Panc1 (cell line): ENCODE results near the gene NOSTRIN. TPM values are rescaled to one million over a fixed set of nuclear protein-coding genes. Genes with fewer than 3 reads are reported as not detected.

Experiments
- ATAC-seq: fragments of 200-7000 bp; cut with Tn5 transposase; 2 replicates; pipeline ENCODE4 v1.9.1; 2020; ENCODE audit warnings: mild to moderate bottlenecking, moderate library complexity
- BruUV-seq: library from RNA; stranded (reverse); fragments of 400-500 nt; replicated peaks from 2 replicates; lab custom pipeline; 2021; lab: Mats Ljungman, UMichigan
- CTCF ChIA-PET: fragments of 300-600 bp; sonication (Branson Sonifier 250); formaldehyde crosslinking; loops from one replicate; lab custom pipeline; 2022; ENCODE audit warnings: antibody characterized with exemption; lab: Charles Lee
- POLR2A ChIA-PET: fragments of 300-600 bp; sonication (Branson Sonifier 250); formaldehyde crosslinking; loops from one replicate; lab custom pipeline; 2022; ENCODE audit warnings: antibody characterized with exemption; lab: Charles Lee
- DNase-seq: peaks from one replicate; pipeline ENCODE4 v3.0.0-alpha.2; 2010; ENCODE audit warnings: low read depth, low spot score
- H3K27ac ChIP-seq: 2 replicates; pipeline ENCODE4 v1.5.1; 2011; ENCODE audit warnings: mild to moderate bottlenecking, low read length, inconsistent platforms
- H3K27me3 ChIP-seq: fragments of 200-500 bp; sonication (Bioruptor generic); 2 replicates; pipeline ENCODE4 v1.6.0; 2014; ENCODE audit warnings: low read length, inconsistent platforms; ENCODE audit not compliant: control insufficient read depth, insufficient read depth
- H3K36me3 ChIP-seq: fragments of 200-500 bp; sonication (Bioruptor generic); 2 replicates; pipeline ENCODE4 v1.5.1; 2014; ENCODE audit warnings: inconsistent platforms, mild to moderate bottlenecking, low read length, moderate library complexity; ENCODE audit not compliant: control insufficient read depth, insufficient read depth
- H3K4me1 ChIP-seq: 2 replicates; pipeline ENCODE4 v1.5.1; 2011; ENCODE audit warnings: inconsistent platforms, mild to moderate bottlenecking, low read length, moderate library complexity; ENCODE audit not compliant: control insufficient read depth, insufficient read depth
- H3K4me3 ChIP-seq, 2 experiments: 2 replicates each; pipeline ENCODE4 v1.5.1; 2011 to 2012; ENCODE audit warnings: low read depth in 2 of 2, low read length in 2 of 2, mild to moderate bottlenecking in 2 of 2, inconsistent platforms in 1 of 2, moderate library complexity in 1 of 2
- H3K9me3 ChIP-seq: fragments of 200-500 bp; sonication (Bioruptor generic); 2 replicates; pipeline ENCODE4 v1.5.1; 2014; ENCODE audit warnings: low read depth, mild to moderate bottlenecking, inconsistent platforms, low read length, moderate library complexity; ENCODE audit not compliant: control insufficient read depth, insufficient read depth
- CTCF ChIP-seq: fragments of 450-650 bp; IDR thresholded peaks from 2 replicates; pipeline ENCODE4 v1.5.1; 2017; ENCODE audit warnings: mild to moderate bottlenecking
- POLR2AphosphoS5 ChIP-seq: IDR thresholded peaks from 2 replicates; pipeline ENCODE4 v1.6.1; 2012; ENCODE audit warnings: mild to moderate bottlenecking, low read depth, low read length, moderate library complexity
- REST ChIP-seq, 2 experiments: IDR thresholded peaks; 2 replicates each; pipeline ENCODE4 v1.6.1; 2011 to 2012; ENCODE audit warnings: low read depth in 2 of 2, control low read depth in 1 of 2, low read length in 1 of 2, mild to moderate bottlenecking in 1 of 2, moderate library complexity in 1 of 2; ENCODE audit not compliant: insufficient read depth in 1 of 2
- SIN3A ChIP-seq: IDR thresholded peaks from 2 replicates; pipeline ENCODE4 v1.6.1; 2012; ENCODE audit warnings: low read depth, mild to moderate bottlenecking, low read length, moderate library complexity, borderline replicate concordance; ENCODE audit not compliant: insufficient read depth
- TCF7L2 ChIP-seq: IDR thresholded peaks from 2 replicates; pipeline ENCODE4 v1.6.1; 2011; ENCODE audit warnings: mild to moderate bottlenecking, low read depth, low read length, inconsistent platforms
- in situ Hi-C: cut with HindIII; loops from 2 replicates; pipeline ENCODE4 v1.10.0; 2016; ENCODE audit warnings: low sequenced_read_pairs, low pct_unique_long_range_greater_than_20kb
- intact Hi-C: fragments of 100-400 bp; cut with micrococcal nuclease; formaldehyde crosslinking; loops from one replicate; pipeline ENCODE4 v1.10.0; 2022; ENCODE audit not compliant: unreplicated experiment
- total RNA-seq: library from RNA; stranded (reverse); gene quantifications from one replicate; pipeline ENCODE4 v1.2.1, GENCODE V29; 2021; ENCODE audit not compliant: unreplicated experiment

NOSTRIN gene
- total RNA-seq, 1 experiment from 2014 or later = not detected

GRCh38 chr2:168895771-168896170 is 93.3 kb downstream of the NOSTRIN start:
- ChIA-PET CTCF (no interaction called here), POLR2A (no interaction called here)
- peaks cover 11% of the 10 kb centered on the region for H3K27me3 ChIP-seq
- no peaks in the 10 kb centered on the region for H3K36me3 ChIP-seq
- in situ Hi-C loops (no loop called here), intact Hi-C loops (no loop called here)
- no peak for ATAC-seq
- no peaks in the 10 kb centered on the region for H3K4me1 ChIP-seq
- H3K4me3 ChIP-seq = no peak overlapping the region
- BruUV-seq = no TSS peak
- no peak overlapping the region for H3K27ac ChIP-seq
- H3K9me3 ChIP-seq = no peaks in the 10 kb centered on the region
- TF ChIP-seq TCF7L2 (no peak), SIN3A (no peak), POLR2AphosphoS5 (no peak), CTCF (no peak), REST (IDR thresholded peaks at IDR 0.05; ENCODE audit: insufficient read depth in 1 of 2, low read depth in 2 of 2, low read length in 1 of 2) (no peak)
- no peak for DNase-seq

- Histone ChIP-seq H3K27me3 (peaks cover 8% of the 10 kb centered on the region), H3K9me3 (no peaks in the 10 kb centered on the region), H3K4me3 (no peak overlapping the region), H3K36me3 (no peaks in the 10 kb centered on the region), H3K27ac (no peak overlapping the region), H3K4me1 (no peaks in the 10 kb centered on the region)
- intact Hi-C loops (no loop called here), in situ Hi-C loops (no loop called here)
- ATAC-seq (no peak), DNase-seq (no peak)
- no peak for TF ChIP-seq SIN3A
- no peak for TF ChIP-seq REST (IDR thresholded peaks at IDR 0.05; ENCODE audit: insufficient read depth in 1 of 2, low read depth in 2 of 2, low read length in 1 of 2)
- TF ChIP-seq TCF7L2 = no peak
- no peak for TF ChIP-seq CTCF
- TF ChIP-seq POLR2AphosphoS5 = no peak
- ChIA-PET POLR2A (no interaction called here), CTCF (no interaction called here)
- BruUV-seq = no TSS peak
Measured at GRCh38 chr2:168896783-168897182, 94.3 kb downstream of the NOSTRIN start.
